GM19239 (cell line): ENCODE results near the gene NUTM2F.
"Not testable (repeated sequence)": the region's sequence is repeated elsewhere in the genome, so short reads cannot be mapped to it uniquely, and the experiment has no call there.

Experiments used
- DNase-seq: peaks from one replicate; pipeline ENCODE4 v3.0.0; 2011; ENCODE audit warnings: low spot score; ENCODE audit not compliant: insufficient read length
- FAIRE-seq: peaks from 2 replicates; lab custom pipeline; 2011; peaks lifted over from hg19 to GRCh38; lab: Jason Lieb, UNC

The NUTM2F gene

GRCh38 chr9:94328544-94328943 is at the start of gene NUTM2F:
NUTM2F (minus strand) TSS chr9:94328644; CDS start chr9:94328623, 21 bp downstream.
- not testable (repeated sequence) for FAIRE-seq, DNase-seq

- FAIRE-seq = peak; percentile 99
- not testable (repeated sequence) for DNase-seq
Measured at GRCh38 chr9:94375197-94375596, 46.8 kb upstream of the NUTM2F start.

GRCh38 chr9:94374176-94375056 is 46.0 kb upstream of the NUTM2F start:
- FAIRE-seq (peak; percentile 99), DNase-seq (peak; percentile 53)

GRCh38 chr9:94373779-94374175 is 45.3 kb upstream of the NUTM2F start:
- not testable (repeated sequence) for FAIRE-seq, DNase-seq

- not testable (repeated sequence) for DNase-seq, FAIRE-seq
Measured at GRCh38 chr9:94370266-94370665, 41.8 kb upstream of the NUTM2F start.

- not testable (repeated sequence) for FAIRE-seq, DNase-seq
Measured at GRCh38 chr9:94364093-94364614, 35.7 kb upstream of the NUTM2F start.

- not testable (repeated sequence) for DNase-seq, FAIRE-seq
Measured at GRCh38 chr9:94357158-94357557, 28.7 kb upstream of the NUTM2F start.

GRCh38 chr9:94351901-94352723 is 23.7 kb upstream of the NUTM2F start:
- not testable (repeated sequence) for DNase-seq, FAIRE-seq

GRCh38 chr9:94348754-94349153 is 20.3 kb upstream of the NUTM2F start:
- FAIRE-seq, DNase-seq: not testable (repeated sequence)

GRCh38 chr9:94347451-94347850 is 19.0 kb upstream of the NUTM2F start:
- not testable (repeated sequence) for FAIRE-seq, DNase-seq

- not testable (repeated sequence) for DNase-seq, FAIRE-seq
Measured at GRCh38 chr9:94341703-94342102, 13.3 kb upstream of the NUTM2F start.

GRCh38 chr9:94340750-94341149 is 12.3 kb upstream of the NUTM2F start:
- not testable (repeated sequence) for FAIRE-seq, DNase-seq

- FAIRE-seq, DNase-seq: not testable (repeated sequence)
Measured at GRCh38 chr9:94339657-94340056, 11.2 kb upstream of the NUTM2F start.

GRCh38 chr9:94338723-94339122 is 10.3 kb upstream of the NUTM2F start:
- FAIRE-seq, DNase-seq: not testable (repeated sequence)

- not testable (repeated sequence) for FAIRE-seq, DNase-seq
Measured at GRCh38 chr9:94336445-94336844, 8.0 kb upstream of the NUTM2F start.

GRCh38 chr9:94325583-94325982 is 2.9 kb downstream of the NUTM2F start:
- DNase-seq, FAIRE-seq: not testable (repeated sequence)

- not testable (repeated sequence) for FAIRE-seq
Measured at GRCh38 chr9:94323153-94323798, 5.2 kb downstream of the NUTM2F start.

GRCh38 chr9:94322342-94322940 is 6.0 kb downstream of the NUTM2F start:
- not testable (repeated sequence) for DNase-seq, FAIRE-seq

More at GRCh38 chr9:94323153-94323798, 5.2 kb downstream of the NUTM2F start:
- DNase-seq = not testable (repeated sequence)
